Measurements from ENCODE around the gene KANSL1. TPM values are rescaled to one million over a fixed set of nuclear protein-coding genes. Genes with fewer than 3 reads are reported as not detected.

KANSL1 gene
- polyA plus RNA-seq, 1 of the 3 experiments (the other 2 are of a cell fraction), result 10.0 TPM

DNA sequence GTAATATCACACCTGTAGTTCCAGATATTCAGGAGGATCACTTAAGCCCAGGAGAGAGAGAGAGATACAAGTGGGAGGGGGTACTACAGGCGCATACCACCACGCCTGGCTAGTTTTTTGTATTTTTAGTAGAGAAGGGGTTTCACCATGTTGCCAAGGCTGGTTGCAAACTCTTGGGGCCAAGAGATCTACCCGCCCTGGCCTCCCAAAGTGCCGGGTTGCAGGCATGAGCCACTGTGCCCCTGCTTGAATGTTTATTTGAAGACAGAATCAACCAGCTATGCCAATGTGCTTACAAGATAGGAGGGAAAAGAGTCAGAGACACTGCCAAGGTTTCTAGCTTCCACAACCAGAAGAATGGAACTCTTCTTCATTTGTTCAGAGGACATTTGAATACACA, 106.4 kb downstream of the KANSL1 start:
- Histone ChIP-seq H2AFZ (ENCODE audit: low read depth) (no peak overlapping the region), H3K4me2 (no peak overlapping the region), H4K20me1 (ENCODE audit: insufficient read depth) (peaks cover 92% of the 10 kb centered on the region), H3K27me3 (ENCODE audit: insufficient read depth) (no peaks in the 10 kb centered on the region), H3K9me2 (no peaks in the 10 kb centered on the region), H3K4me1 (ENCODE audit: control insufficient read depth in 1 of 2, insufficient read depth in 2 of 2, low read depth in 1 of 2, low read length in 1 of 2) (peaks cover 0 to 8% of the 10 kb centered on the region in 2 experiments; a peak in 2 of 4 replicates), H3K9ac (no peak overlapping the region), H3F3A (replicated peaks; ENCODE audit: insufficient read depth) (peaks cover 4% of the 10 kb centered on the region), H3K27ac (ENCODE audit: low read depth in 2 of 2, low read length in 1 of 2) (no peak overlapping the region), H3K36me3 (replicated peaks in 1 of 2; ENCODE audit: control insufficient read depth in 1 of 2, insufficient read depth in 2 of 2, low read length in 1 of 2) (peaks cover 27 to 32% of the 10 kb centered on the region in 2 experiments), H3K79me2 (ENCODE audit: insufficient read depth) (peaks cover 98% of the 10 kb centered on the region), H3K4me3 (ENCODE audit: low read depth in 2 of 2, low read length in 1 of 2) (no peak overlapping the region), H3K9me3 (no peaks in the 10 kb centered on the region)
- POLR2A ChIA-PET, result interaction anchor here (1.5 kb wide), 1 partner anchor 12 kb away, joined by 4 read pairs; no protein-coding TSS in a partner anchor
- WGBS (ENCODE audit: low lambda C conversion rate), result 99% methylated on average over 4 of the region's 4 CpGs
- no peak for TF ChIP-seq TEAD4 (IDR thresholded peaks at IDR 0.05; ENCODE audit: borderline replicate concordance, insufficient read depth)
- TF ChIP-seq, protein P1, sequence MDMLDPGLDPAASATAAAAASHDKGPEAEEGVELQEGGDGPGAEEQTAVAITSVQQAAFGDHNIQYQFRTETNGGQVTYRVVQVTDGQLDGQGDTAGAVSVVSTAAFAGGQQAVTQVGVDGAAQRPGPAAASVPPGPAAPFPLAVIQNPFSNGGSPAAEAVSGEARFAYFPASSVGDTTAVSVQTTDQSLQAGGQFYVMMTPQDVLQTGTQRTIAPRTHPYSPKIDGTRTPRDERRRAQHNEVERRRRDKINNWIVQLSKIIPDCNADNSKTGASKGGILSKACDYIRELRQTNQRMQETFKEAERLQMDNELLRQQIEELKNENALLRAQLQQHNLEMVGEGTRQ (IDR thresholded peaks at IDR 0.05; ENCODE audit: borderline replicate concordance, low read depth, low read length), result no peak
- no peak for TF ChIP-seq RCOR1 (IDR thresholded peaks at IDR 0.05; ENCODE audit: low read length)
- TF ChIP-seq USF1 (IDR thresholded peaks at IDR 0.05; ENCODE audit: borderline replicate concordance, low read depth), result no peak
- TF ChIP-seq FOSL2 (IDR thresholded peaks at IDR 0.05; ENCODE audit: borderline replicate concordance, low read depth), result no peak
- no peak for TF ChIP-seq FOXJ3 (CRISPR knock-in tag; IDR thresholded peaks at IDR 0.05)
- no peak for TF ChIP-seq CHD2 (IDR thresholded peaks at IDR 0.05; ENCODE audit: low read length, partially characterized antibody)
- no peak for TF ChIP-seq RAD21 (IDR thresholded peaks at IDR 0.05; ENCODE audit: low read length)
- no peak for TF ChIP-seq CTCF (IDR thresholded peaks at IDR 0.05)
- no peak for TF ChIP-seq POLR2AphosphoS5 (IDR thresholded peaks at IDR 0.05; ENCODE audit: low read depth, low read length)
- CTCF ChIA-PET, result interaction anchor here (0.9 to 1.5 kb wide), 3 partner anchors 20 to 126 kb away, joined by 3 to 4 read pairs (median 3); no protein-coding TSS in a partner anchor
- no peak for DNase-seq

DNA sequence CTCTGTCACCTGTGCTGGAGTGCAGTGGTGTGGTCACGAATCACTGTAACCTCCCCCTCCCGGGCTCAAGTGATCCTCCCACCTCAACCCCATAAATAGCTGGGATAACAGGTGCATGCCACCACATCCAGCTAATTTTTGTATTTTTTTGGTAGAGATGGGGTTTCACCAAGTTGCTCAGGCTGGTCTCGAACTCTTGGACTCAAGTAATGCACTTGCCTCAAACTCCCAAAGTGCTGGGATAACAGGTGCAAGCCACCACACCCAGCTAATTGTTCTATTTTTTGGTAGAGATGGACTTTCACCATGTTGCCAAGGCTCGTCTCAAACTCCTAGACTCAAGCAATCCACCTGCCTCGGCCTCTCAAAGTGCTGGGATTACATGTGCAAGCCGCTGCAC, 107.7 kb downstream of the KANSL1 start:
- Histone ChIP-seq H3K9me2 (no peaks in the 10 kb centered on the region), H3K9ac (no peak overlapping the region), H3K36me3 (replicated peaks in 1 of 2; ENCODE audit: control insufficient read depth in 1 of 2, insufficient read depth in 2 of 2, low read length in 1 of 2) (peaks cover 30 to 32% of the 10 kb centered on the region in 2 experiments), H3K9me3 (no peaks in the 10 kb centered on the region), H3K27me3 (ENCODE audit: insufficient read depth) (no peaks in the 10 kb centered on the region), H4K20me1 (ENCODE audit: insufficient read depth) (peaks cover 88% of the 10 kb centered on the region), H3K4me2 (no peak overlapping the region), H3K27ac (ENCODE audit: low read depth in 2 of 2, low read length in 1 of 2) (no peak overlapping the region), H3K4me1 (ENCODE audit: control insufficient read depth in 1 of 2, insufficient read depth in 2 of 2, low read depth in 1 of 2, low read length in 1 of 2) (peaks cover 0 to 8% of the 10 kb centered on the region in 2 experiments; a peak in 2 of 4 replicates), H3K79me2 (ENCODE audit: insufficient read depth) (peaks cover 98% of the 10 kb centered on the region), H3K4me3 (ENCODE audit: low read depth in 2 of 2, low read length in 1 of 2) (no peak overlapping the region), H3F3A (replicated peaks; ENCODE audit: insufficient read depth) (peaks cover 7% of the 10 kb centered on the region), H2AFZ (ENCODE audit: low read depth) (no peak overlapping the region)
- ChIA-PET POLR2A (no interaction called here), CTCF (interaction anchor here (1.5 to 3.1 kb wide), 4 partner anchors 18 to 107 kb away, joined by 4 to 15 read pairs (median 8); partner anchors contain the start of gene KANSL1)
- DNase-seq, result no peak
- 91% methylated on average over 6 of the region's 6 CpGs for WGBS (ENCODE audit: low lambda C conversion rate)
- TF ChIP-seq MEF2A (IDR thresholded peaks at IDR 0.05; ENCODE audit: borderline replicate concordance, low read depth), result no peak
- no peak for TF ChIP-seq TEAD4 (IDR thresholded peaks at IDR 0.05; ENCODE audit: borderline replicate concordance, insufficient read depth)
- no peak for TF ChIP-seq GABPA (IDR thresholded peaks at IDR 0.05; ENCODE audit: low read depth)
- TF ChIP-seq SIN3A (IDR thresholded peaks at IDR 0.05; ENCODE audit: borderline replicate concordance, low read depth, low read length), result no peak
- no peak for TF ChIP-seq NFIC (IDR thresholded peaks at IDR 0.05; ENCODE audit: borderline replicate concordance)
- TF ChIP-seq CHD2 (IDR thresholded peaks at IDR 0.05; ENCODE audit: low read length, partially characterized antibody), result no peak
- TF ChIP-seq EZH2phosphoT487 (IDR thresholded peaks at IDR 0.05; ENCODE audit: borderline replicate concordance, low read depth), result no peak
- TF ChIP-seq EP300 (IDR thresholded peaks at IDR 0.05; ENCODE audit: borderline replicate concordance in 1 of 2, low read depth in 1 of 2, low read length in 1 of 2), result no peak
- TF ChIP-seq RXRA (IDR thresholded peaks at IDR 0.05; ENCODE audit: borderline replicate concordance, low read depth), result no peak
- no peak for TF ChIP-seq FOXJ3 (CRISPR knock-in tag; IDR thresholded peaks at IDR 0.05)
